ENCODE data around the gene ADAM10.
"Not testable (repeated sequence)": the region's sequence is repeated elsewhere in the genome, so short reads cannot be mapped to it uniquely, and the experiment has no call there.

Gene ADAM10

DNA sequence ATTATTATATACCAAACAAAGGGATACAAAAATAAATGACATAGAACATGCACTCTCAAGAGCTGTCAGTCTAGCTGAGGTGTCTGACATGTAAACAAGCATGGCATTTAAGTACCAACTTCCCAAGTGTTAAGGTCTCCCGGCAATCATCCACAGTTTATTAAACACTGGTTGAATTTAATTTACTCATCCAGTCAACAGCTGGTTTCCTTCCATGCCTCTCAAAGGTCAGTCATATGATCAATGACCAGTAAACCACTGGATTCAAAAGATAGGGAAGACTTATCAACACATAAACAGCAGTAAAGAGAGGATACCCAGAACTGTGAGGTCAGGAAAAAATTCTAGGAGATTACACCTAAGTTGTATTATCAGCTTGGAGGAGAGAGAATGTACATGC lies 80.4 kb downstream of the ADAM10 start:
- DNase-seq, result no peak

DNA sequence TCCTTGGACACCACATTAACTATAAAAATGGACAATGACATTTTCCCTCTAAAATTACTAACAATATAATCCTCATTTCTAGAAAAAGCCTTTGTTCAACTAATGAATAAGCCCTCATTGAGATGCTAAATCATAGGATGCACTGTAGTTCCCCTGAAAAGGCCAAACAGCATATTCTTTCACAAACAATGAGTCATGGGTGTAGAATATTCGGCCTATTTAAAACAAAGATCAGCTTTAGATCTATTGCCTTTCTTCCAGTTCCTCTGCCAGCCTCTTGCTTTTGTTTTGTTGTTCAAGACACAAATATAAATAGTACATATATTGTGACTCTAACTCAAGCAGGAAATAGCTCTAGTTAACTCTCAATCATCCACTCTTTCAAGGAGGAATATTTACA lies 82.5 kb downstream of the ADAM10 start:
- DNase-seq, result peak; percentile 28

DNA sequence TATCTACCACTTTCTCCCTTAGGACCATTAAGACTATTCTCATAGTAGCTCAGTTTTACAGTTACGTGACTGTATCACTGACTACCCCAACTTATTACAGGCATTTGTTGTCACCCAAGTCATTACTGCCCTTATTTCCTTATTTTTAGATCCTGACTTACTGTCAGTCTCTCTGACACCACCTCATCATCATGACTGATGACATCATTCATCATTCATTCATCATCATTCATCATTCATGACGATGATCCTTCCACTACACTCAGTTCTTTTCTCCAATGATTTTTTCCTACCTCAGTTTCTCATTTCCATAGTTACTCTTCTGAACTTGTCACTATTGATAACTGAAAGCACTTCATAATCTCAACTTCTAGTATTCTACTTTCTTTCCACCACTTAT lies 83.8 kb downstream of the ADAM10 start:
- DNase-seq, result no peak

DNA sequence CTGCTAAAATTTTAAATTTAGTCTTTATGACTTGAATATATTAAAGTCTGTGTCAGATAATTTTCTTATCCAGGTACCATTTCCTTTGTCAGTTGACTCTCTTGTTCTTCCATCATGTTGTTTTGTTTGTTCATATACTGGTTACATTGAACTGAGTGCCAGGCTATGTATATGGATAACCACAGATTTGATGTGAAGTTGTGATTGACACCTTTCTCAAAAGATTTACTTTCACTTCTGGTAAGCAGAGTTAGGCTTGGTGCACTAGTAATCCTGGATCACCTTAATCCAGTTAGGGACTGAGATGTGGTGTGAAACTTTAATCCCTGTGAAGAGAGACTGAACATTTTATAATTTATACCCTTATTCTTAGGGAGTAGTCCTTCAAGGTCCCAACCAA lies 99.4 kb downstream of the ADAM10 start:
- DNase-seq, result no peak

DNA sequence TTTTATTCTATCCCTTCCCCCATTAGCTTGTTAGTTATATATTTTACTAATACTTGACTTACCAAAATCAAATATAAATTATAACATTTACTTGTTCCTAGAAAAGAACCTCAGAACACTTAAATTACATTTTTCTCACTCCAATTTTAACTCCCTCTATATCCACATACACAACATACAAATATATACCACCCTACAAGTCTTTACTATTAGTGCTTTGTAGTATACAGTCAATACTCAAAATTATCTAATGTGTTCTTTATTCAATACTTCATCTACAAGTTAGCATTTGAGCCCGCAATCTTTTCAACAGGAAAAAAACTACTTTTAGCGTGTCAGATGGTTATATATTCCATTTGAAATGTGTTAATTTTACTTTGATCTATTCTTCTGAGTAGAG lies 100.3 kb downstream of the ADAM10 start:
- no peak for DNase-seq

DNA sequence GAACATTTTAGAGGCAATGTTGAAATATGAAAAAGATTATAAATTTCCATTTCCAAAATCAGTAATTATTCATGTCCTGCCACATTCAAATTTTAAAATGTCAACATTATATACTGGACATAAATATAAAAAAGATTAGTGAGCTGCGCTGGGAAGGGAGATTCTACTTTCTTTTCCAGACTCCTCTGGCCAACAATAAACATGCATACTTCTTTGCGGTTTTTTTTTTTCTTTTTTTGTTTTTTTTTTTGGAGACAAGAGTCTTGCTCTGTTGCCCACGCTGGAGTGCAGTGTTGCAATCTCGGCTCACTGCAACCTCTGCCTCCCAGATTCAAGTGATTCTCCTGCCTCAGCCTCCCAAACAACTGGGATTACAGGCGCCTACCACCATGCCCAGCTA lies 105.5 kb downstream of the ADAM10 start:
- DNase-seq, result peak; percentile 0

DNA sequence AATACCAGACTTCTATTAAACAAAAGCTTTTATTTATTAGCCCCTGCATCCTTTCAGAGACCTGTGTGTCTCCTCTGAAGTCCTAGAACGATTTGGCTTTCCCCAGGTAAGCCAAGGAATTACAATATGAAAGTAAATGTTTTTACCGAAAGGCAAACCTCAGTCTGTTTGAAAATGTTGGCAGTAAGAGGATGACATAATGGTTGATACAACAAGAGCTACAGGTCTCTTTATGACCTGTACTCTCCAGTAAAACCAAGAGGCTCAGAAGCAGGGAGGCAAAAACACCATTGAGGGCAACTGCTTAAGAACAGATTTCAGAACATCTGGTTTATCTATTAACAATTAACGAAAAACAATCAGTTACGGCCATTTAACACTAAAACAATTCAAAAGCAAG lies 107.8 kb downstream of the ADAM10 start:
- no peak for DNase-seq

DNA sequence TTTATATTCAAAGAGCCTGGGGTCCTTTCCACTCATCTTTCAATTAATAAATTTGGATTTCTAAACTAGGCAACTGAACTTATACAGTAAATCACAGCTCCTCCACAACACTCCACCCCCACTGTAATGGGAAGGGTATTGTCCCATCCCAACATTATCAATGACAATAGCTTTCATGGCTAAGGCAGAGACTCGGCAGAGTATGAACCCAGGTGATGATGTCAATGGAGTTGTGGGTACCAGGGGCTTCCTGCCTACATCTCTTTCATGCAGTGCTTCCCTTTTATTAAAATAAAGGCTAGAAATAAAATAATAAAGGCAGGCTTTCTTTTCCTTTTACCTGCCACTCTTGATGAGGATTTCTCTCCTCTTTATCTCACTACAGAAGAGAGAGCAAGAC lies 109.5 kb downstream of the ADAM10 start:
- no peak for DNase-seq

DNA sequence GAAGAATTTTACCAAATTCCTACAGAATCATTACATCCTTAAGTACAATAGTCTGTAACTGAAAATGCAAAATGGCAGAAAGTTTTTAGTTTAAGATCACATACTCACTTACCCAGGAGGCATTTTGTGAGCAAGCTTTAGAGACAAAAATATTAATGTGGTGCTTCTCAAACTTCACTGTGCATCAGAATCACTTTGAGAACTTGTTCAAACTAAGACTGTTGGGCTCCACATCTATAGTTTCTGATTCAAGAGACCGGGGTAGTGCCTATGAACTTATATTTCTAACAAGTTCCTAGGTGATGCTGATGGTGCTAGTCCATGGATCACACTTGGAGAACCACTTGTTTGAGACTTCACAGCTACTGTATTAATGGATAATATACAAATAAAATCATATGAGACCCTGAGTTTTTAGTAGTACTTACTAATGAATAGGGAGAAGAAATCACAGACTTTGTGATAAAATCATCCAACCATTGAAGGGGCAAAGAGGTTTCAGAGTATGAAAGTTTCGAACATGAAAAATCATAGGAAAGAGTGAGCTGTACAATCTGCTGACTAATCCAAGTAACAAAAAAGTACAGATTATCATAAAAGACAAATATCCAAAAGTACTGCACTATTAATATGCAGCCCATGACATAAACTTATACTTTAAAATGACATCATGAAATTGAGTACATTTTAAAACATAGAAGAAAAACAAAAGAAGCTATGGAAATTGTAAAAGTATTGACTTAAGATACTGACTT lies 110.3 kb downstream of the ADAM10 start:
- no peak for DNase-seq

DNA sequence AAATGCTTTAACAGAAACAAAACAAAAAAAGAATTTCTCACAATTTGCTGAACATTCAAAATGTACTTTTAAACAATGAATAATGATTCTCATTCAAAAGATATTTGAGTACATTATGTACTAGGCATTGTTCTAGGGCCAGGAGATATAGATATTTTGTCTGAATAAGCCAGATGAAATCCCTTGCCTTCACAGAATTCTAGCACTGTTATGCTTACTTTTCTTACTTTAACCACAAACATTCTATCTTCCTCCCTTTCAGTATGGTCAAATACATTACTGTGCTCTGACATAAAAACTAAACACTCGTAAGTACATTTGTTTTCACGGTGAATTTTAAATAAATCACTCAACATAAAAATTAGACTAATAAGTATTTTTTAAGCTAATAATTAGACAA lies 116.7 kb downstream of the ADAM10 start:
- no peak for DNase-seq

DNA sequence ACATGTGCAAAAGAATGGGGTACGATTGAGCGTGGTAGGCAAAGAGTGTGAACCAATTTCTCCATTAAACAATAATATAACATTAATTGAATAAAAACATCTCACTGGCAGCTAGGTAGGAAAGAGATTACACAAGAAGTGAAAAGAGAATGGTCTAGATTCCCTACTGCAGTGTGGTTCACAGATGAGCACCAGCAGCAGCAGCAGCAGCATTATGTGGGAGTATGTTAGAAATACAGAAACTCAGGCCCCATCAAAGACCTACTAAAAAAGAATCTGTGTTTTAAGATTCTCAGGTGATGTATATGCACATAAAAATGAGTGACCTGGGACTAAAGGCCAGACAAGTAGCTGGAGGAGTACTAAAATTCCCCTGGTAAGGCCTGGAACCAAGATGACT lies 118.2 kb downstream of the ADAM10 start:
- no peak for DNase-seq

DNA sequence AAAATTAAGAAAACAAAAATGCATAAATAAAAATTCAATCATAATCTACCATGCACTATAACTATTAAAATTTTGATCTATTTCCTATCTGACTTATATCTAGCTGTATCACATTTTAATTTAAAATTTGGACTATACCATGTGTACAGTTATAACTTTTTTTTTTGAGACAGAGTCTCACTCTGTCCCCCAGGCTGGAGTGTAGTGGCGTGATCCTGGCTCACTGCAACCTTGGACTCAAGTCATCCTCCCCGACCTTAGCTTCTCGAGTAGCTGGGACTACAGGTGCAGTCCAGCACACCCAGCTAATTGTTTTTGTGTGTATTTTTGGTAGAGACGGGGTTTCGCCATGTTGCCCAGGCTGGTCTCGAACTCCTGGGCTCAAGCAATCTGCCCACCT lies 119.9 kb downstream of the ADAM10 start:
- no peak for DNase-seq

DNA sequence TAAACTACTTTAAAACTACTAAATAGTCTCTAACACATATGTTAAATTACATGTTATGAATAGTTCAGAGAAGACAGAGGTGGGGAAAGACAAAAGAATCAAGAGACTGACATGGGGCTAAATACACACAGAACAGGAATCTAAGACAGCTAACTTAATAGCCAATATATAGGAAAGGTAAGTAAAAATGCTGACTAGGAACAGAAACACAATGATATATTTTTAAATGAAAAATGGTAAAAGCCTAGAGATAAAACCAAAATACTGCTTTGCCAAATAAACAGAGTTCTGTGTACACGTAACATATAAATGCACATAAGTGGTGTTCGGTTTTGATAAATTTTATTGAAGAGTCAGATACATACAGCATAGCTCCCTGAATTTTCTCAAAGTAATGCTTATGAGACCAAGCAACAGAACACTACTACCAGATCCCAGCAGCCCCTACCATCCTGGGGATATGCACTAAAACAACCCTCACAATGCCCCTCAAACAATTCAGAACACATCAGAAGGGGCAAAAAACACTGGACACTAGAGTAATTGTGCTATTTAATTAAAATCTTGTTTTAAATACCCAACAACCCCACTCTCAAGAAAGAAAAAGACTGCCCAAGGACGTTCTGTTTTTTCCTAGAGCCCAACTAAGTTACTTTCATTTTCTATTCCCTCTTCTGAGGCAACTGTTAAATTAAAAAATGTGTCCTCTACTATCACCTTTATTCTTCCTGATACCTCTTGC lies 121.1 kb downstream of the ADAM10 start:
- DNase-seq, result peak; percentile 10

DNA sequence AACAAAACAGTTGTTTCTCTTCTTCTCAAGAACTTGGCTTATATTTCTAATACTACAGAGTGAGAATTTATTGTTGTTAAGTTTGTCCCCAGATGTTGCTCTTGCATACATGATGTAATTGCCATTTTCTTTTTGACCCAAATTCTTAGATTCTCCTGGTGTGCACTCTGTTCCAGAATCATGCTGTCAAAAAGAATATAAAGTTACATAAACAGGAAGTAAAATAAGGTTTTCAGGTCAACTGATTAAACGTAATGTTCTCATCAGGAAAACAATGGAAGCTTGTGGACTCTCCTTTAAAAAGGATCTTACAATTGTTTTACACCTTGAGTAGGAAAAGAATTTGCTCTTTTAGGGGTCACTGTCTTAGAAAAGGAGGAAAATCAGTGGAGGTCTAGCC lies 121.8 kb downstream of the ADAM10 start:
- DNase-seq, result no peak

DNA sequence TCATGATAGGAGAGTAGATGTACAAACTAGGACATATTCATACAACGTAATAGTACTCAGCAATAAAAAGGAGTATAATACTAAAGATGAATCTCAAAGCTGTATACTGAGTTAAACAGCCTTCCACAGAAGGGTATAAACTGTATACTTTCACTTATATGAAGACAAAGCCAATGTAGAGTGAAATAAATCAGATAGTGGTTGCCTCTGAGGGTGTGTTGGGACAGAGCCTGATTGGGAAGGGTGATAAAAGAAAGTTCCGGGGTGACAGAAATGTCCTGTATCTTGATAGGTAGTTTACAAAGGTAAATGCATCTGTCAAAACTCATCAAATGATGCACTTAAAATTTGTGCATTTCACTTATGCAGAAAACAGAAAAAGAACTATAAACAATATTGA lies 122.5 kb downstream of the ADAM10 start:
- no peak for DNase-seq

DNA sequence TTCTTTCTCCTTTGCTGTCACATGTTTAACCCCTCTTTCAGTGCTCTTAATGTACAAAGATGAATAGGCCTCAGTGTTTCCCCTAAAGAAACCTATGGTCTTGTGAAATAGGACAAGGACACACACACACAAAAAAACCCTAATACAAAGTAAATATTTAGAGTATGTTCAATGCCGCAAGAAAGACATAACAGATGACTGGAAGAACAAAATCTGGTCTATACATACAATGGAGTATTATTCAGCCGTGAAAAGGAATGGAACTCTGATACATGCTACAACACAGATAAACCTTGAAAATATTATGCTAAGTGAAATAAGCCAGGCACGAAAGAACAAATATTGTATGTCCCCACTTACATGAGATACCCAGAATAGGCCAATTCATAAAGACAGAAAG lies 123.1 kb downstream of the ADAM10 start:
- no peak for DNase-seq

DNA sequence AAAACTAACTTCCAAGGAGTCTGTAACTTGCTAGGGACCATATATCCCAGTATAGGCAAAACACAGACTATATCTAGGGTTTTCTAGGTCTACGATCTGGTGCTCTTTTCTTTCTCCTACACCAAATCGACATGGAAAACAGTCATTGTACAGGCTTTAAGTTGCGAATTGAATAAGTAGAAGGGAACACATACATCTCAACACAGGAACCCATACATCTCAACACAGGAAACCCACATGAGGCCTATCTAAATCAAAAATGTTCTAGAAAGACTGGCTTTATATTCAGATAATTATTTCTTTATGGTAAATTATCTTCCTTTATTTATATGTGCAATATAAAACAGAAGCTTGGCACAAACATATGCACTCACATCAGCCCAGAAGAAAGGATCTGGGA lies 126.6 kb downstream of the ADAM10 start:
- DNase-seq, result no peak

DNA sequence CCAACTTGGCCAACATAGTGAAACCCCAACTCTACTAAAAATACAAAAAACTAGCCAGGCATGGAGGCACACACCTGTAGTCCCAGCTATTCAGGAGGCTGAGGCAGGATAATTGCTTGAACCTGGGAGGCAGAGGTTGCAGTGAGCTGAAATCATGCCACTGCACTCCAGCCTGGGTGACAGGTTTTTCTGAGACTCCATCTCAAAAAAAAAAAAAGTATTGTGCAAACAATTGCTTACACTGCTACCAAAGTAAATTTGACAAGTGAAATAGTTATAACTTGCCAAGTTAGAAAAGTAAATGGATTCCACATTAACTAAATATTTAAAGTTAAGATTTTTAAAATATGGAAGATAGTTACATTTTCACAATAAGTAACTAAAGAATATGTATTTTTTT lies 129.2 kb downstream of the ADAM10 start:
- DNase-seq, result not testable (repeated sequence)

DNA sequence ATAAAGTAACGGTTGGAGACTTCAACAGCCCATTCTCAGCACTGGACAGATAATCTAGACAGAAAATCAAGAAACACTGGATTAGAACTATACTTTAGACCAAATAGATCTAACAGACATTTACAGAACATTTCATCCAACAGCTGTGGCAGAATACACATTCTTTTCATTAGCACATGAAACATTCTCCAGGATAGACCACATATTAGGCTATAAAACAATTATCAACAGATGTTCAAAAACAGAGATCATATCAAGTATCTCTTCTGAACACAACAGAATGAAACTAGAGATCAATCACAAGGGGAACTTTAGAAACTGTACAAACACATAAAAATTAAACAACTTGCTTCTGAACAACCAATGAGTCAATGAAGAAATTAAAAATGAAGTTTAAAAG lies 133.3 kb downstream of the ADAM10 start:
- no peak for DNase-seq

DNA sequence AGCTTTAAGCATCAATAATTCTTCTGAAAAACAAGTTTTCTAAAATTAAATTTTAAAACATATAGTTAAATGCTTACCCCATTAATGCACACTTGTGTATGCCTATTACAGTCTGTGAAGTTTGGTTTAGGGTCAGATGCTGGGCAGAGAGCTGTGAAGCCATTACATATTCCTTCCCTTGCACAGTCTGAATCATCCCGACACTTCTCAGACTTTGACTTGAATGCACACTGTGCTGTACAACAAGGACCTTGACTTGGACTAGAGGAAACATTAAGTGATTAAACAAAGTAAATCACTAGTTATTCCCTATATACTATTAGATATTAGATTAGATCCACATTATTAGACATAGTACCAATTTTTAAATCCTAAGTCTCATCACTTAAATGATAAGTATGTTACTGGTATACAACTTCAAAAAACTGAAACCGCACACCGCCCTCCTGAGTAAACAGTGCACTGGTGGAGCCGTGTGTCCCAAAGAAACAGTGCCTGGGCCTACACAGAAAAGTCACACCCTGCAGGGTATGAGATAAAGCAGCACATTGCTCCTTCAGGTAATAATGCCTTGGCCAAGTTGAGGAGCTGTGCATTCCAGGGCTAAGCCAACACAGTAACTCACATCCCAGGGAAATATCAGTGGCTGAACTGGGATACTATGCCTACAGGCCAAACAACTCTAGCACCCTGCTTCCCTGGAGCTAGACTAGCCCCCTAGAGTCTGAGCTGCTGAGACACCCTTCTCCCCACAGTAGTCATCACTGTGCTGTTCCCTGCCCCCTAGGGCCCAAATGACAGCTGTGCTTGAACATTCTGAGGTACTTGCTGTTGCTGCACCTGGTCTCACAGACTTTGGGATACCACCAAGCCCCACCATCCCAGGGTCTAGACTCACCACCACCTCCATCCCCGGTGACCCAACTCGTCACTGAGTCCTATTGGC lies 137.5 kb downstream of the ADAM10 start:
- no peak for DNase-seq

DNA sequence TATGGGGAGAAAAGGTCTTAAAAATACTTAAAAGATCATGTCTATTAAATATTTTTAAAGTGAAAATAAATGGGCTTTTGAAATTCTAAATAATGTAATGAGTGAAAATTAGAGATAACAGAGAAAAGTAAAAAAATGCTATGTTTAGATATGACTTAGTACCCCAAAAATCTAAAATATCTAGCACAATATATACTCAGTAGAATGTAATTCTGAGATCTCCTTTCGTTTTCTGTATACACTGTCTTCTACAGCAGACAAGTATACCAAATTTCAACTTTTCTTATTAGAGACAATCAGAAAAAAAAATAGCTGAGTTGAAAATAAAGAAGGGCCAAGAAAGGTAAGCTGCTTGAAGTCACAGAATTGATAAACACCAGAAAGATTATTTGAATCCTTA lies 140.8 kb downstream of the ADAM10 start:
- DNase-seq, result peak; percentile 21

DNA sequence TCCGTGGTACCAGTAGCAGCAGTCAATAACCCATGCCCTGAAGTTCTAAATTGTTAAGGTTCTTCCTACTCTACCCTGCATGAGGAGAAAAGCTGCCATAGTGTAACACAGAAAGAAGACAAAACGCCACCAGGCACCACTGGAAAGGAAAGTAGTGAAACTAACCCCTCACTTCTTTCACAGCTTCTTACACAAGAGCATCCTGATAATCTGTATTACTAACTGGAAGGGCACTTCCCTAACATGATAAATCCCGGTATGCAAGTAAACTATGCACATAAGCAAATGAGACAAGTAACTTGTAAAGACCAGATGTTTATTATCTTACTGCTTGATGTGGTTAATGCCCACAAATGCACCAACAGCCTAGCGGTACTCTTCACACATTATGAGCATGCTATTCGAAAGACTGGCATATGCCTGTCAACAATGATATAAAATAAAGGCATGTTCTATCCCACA lies 141.3 kb downstream of the ADAM10 start:
- DNase-seq, result peak; percentile 74

DNA sequence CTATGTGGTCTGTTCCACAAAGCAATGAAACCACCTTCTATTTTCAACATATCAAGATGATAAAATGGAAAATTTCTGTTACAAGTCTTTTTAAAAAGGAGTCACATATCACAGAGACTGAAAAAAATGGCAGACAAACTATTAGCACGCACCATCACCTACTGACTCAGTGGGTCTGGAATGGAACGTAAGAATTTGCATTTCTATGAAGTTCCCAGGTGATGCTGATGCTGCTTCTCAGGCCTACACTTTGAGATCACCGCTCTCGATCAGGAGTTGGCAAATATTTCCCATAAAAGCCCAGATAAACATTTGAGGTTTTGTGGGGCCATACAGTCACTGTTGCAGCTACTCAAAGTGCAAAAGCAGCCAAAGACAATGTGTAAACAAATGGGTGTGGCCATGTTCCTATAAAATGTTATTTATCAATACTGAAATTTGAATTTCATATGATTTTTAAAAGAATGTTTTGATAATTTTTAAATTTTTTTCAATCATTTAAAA lies 142.9 kb downstream of the ADAM10 start:
- no peak for DNase-seq

Data from EL (cell line).